Measurements from ENCODE around the gene GRAMD4.

GRAMD4 gene

GRCh38 chr22:46726066-46726985 lies 106.1 kb downstream of the GRAMD4 start:
- Mint-ChIP-seq H3K27me3 (no peaks in the 10 kb centered on the region), H3K27ac (no peak overlapping the region), H3K4me1 (peaks cover 20 to 41% of the 10 kb centered on the region in 2 donors), H3K4me3 (no peak overlapping the region), H3K36me3 (peaks cover 11 to 29% of the 10 kb centered on the region in 2 donors), H3K9me3 (no peaks in the 10 kb centered on the region)
- DNase-seq (no peak), ATAC-seq (replicated peaks) (peak in 1 of 2 donors; percentile 16)

GRCh38 chr22:46726986-46727317 lies 106.8 kb downstream of the GRAMD4 start:
- ATAC-seq (replicated peaks) (peak; percentile 12 to 34), DNase-seq (no peak)
- H3K4me1 Mint-ChIP-seq = peaks cover 25 to 47% of the 10 kb centered on the region in 2 donors
- no peaks in the 10 kb centered on the region for H3K9me3 Mint-ChIP-seq
- no peak overlapping the region for H3K27ac Mint-ChIP-seq
- no peak overlapping the region for H3K4me3 Mint-ChIP-seq
- no peaks in the 10 kb centered on the region for H3K27me3 Mint-ChIP-seq
- H3K36me3 Mint-ChIP-seq = peaks cover 17 to 33% of the 10 kb centered on the region in 2 donors

- H3K4me1 Mint-ChIP-seq = peaks cover 25 to 51% of the 10 kb centered on the region in 2 donors
- H3K9me3 Mint-ChIP-seq = no peaks in the 10 kb centered on the region
- DNase-seq (no peak), ATAC-seq (replicated peaks) (no peak)
- no peaks in the 10 kb centered on the region for H3K27me3 Mint-ChIP-seq
- H3K36me3 Mint-ChIP-seq = peaks cover 17 to 29% of the 10 kb centered on the region in 2 donors
- H3K4me3 Mint-ChIP-seq = no peak overlapping the region
- H3K27ac Mint-ChIP-seq = peak overlapping the region; percentile 51
Measured at GRCh38 chr22:46727813-46728364, 107.7 kb downstream of the GRAMD4 start.

GRCh38 chr22:46728470-46728869 lies 108.3 kb downstream of the GRAMD4 start:
- peaks cover 17 to 27% of the 10 kb centered on the region in 2 donors for H3K36me3 Mint-ChIP-seq
- H3K27ac Mint-ChIP-seq = peak overlapping the region; percentile 20
- H3K9me3 Mint-ChIP-seq = no peaks in the 10 kb centered on the region
- H3K27me3 Mint-ChIP-seq = no peaks in the 10 kb centered on the region
- peaks cover 25 to 51% of the 10 kb centered on the region in 2 donors for H3K4me1 Mint-ChIP-seq
- DNase-seq = no peak
- ATAC-seq (replicated peaks) = no peak
- no peak overlapping the region for H3K4me3 Mint-ChIP-seq
